Measurements from ENCODE around the gene HLF. TPM values are rescaled to one million over a fixed set of nuclear protein-coding genes. Genes with fewer than 3 reads are reported as not detected.

HLF gene
- total RNA-seq, 1 experiment from 2014 or later, result 1.5 TPM

DNA sequence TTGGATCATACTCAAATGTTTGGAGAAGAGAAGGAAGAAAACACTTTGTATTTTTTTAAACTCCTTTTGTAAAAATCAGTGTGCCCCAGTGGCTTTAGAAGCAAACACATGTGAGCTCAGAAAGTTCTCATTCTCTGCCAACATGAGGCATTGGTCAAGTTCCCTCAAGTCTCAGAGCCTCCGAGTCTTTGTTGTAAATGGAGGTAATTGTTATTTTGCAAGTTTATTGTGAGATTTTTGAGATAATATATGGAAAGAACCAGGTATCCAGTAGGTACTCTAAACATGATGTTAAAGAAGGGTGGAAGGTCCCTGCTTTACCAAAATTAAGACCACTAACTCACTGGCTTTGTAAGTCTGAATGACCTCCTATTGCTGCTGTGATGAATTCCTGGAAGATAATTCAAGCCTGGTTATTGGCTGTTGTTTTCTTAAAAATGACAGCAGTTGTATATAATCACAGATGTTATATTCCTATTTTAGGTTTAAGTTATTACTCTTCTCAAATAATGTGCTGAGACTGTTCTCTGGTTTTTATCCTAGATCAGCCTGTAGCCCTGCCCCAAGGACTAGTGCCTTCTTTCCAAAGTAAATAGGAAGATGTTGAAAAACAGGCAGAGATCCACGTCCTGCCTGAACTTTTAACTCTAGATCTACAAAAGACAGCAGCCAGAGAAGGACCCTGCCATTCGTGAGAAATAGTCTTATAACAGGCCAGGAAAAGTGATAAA is 2.4 kb downstream of the HLF start:
- H3K27me3 ChIP-seq (ENCODE audit: insufficient read depth, low read length), result no peaks in the 10 kb centered on the region
- ATAC-seq, result no peak
- no peaks in the 10 kb centered on the region for H3K79me2 ChIP-seq (ENCODE audit: insufficient read depth, low read length)
- H3K9me2 ChIP-seq (ENCODE audit: insufficient read depth), result no peaks in the 10 kb centered on the region
- BruUV-seq (replicated peaks), result no TSS peak
- TF ChIP-seq, protein P1, sequence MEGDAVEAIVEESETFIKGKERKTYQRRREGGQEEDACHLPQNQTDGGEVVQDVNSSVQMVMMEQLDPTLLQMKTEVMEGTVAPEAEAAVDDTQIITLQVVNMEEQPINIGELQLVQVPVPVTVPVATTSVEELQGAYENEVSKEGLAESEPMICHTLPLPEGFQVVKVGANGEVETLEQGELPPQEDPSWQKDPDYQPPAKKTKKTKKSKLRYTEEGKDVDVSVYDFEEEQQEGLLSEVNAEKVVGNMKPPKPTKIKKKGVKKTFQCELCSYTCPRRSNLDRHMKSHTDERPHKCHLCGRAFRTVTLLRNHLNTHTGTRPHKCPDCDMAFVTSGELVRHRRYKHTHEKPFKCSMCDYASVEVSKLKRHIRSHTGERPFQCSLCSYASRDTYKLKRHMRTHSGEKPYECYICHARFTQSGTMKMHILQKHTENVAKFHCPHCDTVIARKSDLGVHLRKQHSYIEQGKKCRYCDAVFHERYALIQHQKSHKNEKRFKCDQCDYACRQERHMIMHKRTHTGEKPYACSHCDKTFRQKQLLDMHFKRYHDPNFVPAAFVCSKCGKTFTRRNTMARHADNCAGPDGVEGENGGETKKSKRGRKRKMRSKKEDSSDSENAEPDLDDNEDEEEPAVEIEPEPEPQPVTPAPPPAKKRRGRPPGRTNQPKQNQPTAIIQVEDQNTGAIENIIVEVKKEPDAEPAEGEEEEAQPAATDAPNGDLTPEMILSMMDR (IDR thresholded peaks at IDR 0.05 in 2 of 3, conservative IDR thresholded peaks at IDR 0.05 in 1 of 3; ENCODE audit: borderline replicate concordance in 1 of 3, insufficient read depth in 1 of 3, low read depth in 2 of 3, low read length in 2 of 3), result no peak
- no peak for TF ChIP-seq POLR2AphosphoS5 (IDR thresholded peaks at IDR 0.05; ENCODE audit: low read depth, low read length)
- no peak for TF ChIP-seq EGR1 (IDR thresholded peaks at IDR 0.05; ENCODE audit: low read depth)
- no peak for TF ChIP-seq EZH2phosphoT487 (IDR thresholded peaks at IDR 0.05; ENCODE audit: borderline replicate concordance)
- TF ChIP-seq CBX3 (IDR thresholded peaks at IDR 0.05; ENCODE audit: low read depth), result no peak
- TF ChIP-seq RAD21 (IDR thresholded peaks at IDR 0.05; ENCODE audit: low read depth), result no peak
- no peak for TF ChIP-seq ATF3 (IDR thresholded peaks at IDR 0.05)
- no peak for TF ChIP-seq POLR2A (IDR thresholded peaks at IDR 0.05; ENCODE audit: borderline replicate concordance, extremely low read depth, insufficient read depth, insufficient read length)
- TF ChIP-seq ELF1 (IDR thresholded peaks at IDR 0.05; ENCODE audit: borderline replicate concordance, low read depth), result no peak
- TF ChIP-seq, protein P2, sequence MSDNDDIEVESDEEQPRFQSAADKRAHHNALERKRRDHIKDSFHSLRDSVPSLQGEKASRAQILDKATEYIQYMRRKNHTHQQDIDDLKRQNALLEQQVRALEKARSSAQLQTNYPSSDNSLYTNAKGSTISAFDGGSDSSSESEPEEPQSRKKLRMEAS (IDR thresholded peaks at IDR 0.05), result no peak
- TF ChIP-seq SRF (IDR thresholded peaks at IDR 0.05; ENCODE audit: low read depth), result no peak
- no peak for TF ChIP-seq FOSL1 (IDR thresholded peaks at IDR 0.05; ENCODE audit: low read depth)
- TF ChIP-seq, protein P3, sequence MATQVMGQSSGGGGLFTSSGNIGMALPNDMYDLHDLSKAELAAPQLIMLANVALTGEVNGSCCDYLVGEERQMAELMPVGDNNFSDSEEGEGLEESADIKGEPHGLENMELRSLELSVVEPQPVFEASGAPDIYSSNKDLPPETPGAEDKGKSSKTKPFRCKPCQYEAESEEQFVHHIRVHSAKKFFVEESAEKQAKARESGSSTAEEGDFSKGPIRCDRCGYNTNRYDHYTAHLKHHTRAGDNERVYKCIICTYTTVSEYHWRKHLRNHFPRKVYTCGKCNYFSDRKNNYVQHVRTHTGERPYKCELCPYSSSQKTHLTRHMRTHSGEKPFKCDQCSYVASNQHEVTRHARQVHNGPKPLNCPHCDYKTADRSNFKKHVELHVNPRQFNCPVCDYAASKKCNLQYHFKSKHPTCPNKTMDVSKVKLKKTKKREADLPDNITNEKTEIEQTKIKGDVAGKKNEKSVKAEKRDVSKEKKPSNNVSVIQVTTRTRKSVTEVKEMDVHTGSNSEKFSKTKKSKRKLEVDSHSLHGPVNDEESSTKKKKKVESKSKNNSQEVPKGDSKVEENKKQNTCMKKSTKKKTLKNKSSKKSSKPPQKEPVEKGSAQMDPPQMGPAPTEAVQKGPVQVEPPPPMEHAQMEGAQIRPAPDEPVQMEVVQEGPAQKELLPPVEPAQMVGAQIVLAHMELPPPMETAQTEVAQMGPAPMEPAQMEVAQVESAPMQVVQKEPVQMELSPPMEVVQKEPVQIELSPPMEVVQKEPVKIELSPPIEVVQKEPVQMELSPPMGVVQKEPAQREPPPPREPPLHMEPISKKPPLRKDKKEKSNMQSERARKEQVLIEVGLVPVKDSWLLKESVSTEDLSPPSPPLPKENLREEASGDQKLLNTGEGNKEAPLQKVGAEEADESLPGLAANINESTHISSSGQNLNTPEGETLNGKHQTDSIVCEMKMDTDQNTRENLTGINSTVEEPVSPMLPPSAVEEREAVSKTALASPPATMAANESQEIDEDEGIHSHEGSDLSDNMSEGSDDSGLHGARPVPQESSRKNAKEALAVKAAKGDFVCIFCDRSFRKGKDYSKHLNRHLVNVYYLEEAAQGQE (IDR thresholded peaks at IDR 0.05; ENCODE audit: low read depth), result no peak
- POLR2A ChIA-PET, result interaction anchor here (0.7 kb wide), 1 partner anchor 29 kb away, joined by 3 read pairs; no protein-coding TSS in a partner anchor
- no peaks in the 10 kb centered on the region for H3K9me3 ChIP-seq (ENCODE audit: control insufficient read depth in 1 of 2, insufficient read depth in 1 of 2, low read depth in 1 of 2, low read length in 2 of 2)
- no peak for DNase-seq (ENCODE audit: low read depth, low spot score)
- RAD21 ChIA-PET (ENCODE audit: low non-redundant PET in 1 of 2, low total read pairs in 2 of 2, uncharacterized antibody in 2 of 2, unreplicated experiment in 2 of 2), result no interaction called here
- H3K4me1 ChIP-seq (ENCODE audit: control insufficient read depth in 1 of 2, insufficient read depth in 2 of 2, low read length in 2 of 2), result peaks cover 4 to 10% of the 10 kb centered on the region in 2 experiments; a peak in 3 of 4 replicates
- no peak overlapping the region for H2AFZ ChIP-seq (ENCODE audit: low read depth, low read length, poor library complexity, severe bottlenecking)
- H3K27ac ChIP-seq (ENCODE audit: low read depth, low read length), result no peak overlapping the region
- H3K4me2 ChIP-seq (ENCODE audit: low read length), result no peak overlapping the region
- CTCF ChIA-PET, result no interaction called here
- no peak overlapping the region for H3K4me3 ChIP-seq (replicated peaks in 1 of 2; ENCODE audit: low read depth in 1 of 2, low read length in 2 of 2)
- H3K9ac ChIP-seq (ENCODE audit: low read length), result no peak overlapping the region
- no peaks in the 10 kb centered on the region for H3K36me3 ChIP-seq (ENCODE audit: control insufficient read depth in 1 of 2, insufficient read depth in 2 of 2, low read length in 2 of 2)
- H4K20me1 ChIP-seq (ENCODE audit: insufficient read depth), result no peaks in the 10 kb centered on the region
- intact Hi-C loops (cut with micrococcal nuclease), result no loop called here

Measured in HCT116 (cell line).